Measurements from ENCODE around the gene ACAA1. TPM values are rescaled to one million over a fixed set of nuclear protein-coding genes. Genes with fewer than 3 reads are reported as not detected.

The ACAA1 gene
- total RNA-seq, 1 experiment from 2014 or later: 44.3 TPM

GRCh38 chr3:38157117-38157516 lies 20.2 kb upstream of the ACAA1 start:
- no peak overlapping the region for H3K4ac ChIP-seq (ENCODE audit: low read depth, low read length)
- no CpG with 5 or more reads among the region's 2 CpGs for WGBS (ENCODE audit: extremely low coverage, insufficient read length, low lambda C conversion rate)
- no peak for DNase-seq

More at GRCh38 chr3:38157117-38157516, 20.2 kb upstream of the ACAA1 start:
- Histone ChIP-seq H3K27ac (ENCODE audit: insufficient read length, low read depth, low read length) (no peak overlapping the region), H3K9me3 (ENCODE audit: control insufficient read depth, low read depth, low read length) (no peaks in the 10 kb centered on the region), H3K56ac (ENCODE audit: insufficient read length, low read depth, low read length) (no peak overlapping the region), H2BK120ac (ENCODE audit: low read depth, low read length, poor library complexity, severe bottlenecking) (no peak overlapping the region), H3K27me3 (ENCODE audit: insufficient read depth, low read length) (no peaks in the 10 kb centered on the region), H3K79me1 (ENCODE audit: insufficient read depth, low read depth, low read length, poor library complexity, severe bottlenecking) (no peaks in the 10 kb centered on the region), H3K23ac (ENCODE audit: insufficient read length, low read depth, low read length) (no peak overlapping the region), H4K5ac (ENCODE audit: insufficient read length, low read depth, low read length) (no peak overlapping the region), H2BK12ac (ENCODE audit: insufficient read length, low read depth, low read length) (no peak overlapping the region), H4K20me1 (ENCODE audit: control insufficient read depth, insufficient read depth, insufficient read length) (no peaks in the 10 kb centered on the region), H2AK5ac (ENCODE audit: insufficient read length, low read length) (no peak overlapping the region), H2BK5ac (ENCODE audit: insufficient read length, low read length) (no peak overlapping the region), H3K4me1 (ENCODE audit: insufficient read depth, low read length) (no peaks in the 10 kb centered on the region), H4K91ac (ENCODE audit: insufficient read length, low read depth, low read length) (no peak overlapping the region), H2BK20ac (ENCODE audit: low read depth, low read length, poor library complexity, severe bottlenecking) (no peak overlapping the region), H3K9ac (ENCODE audit: extremely low read depth, insufficient read length, low read length) (no peak overlapping the region), H3T11ph (ENCODE audit: low read length) (no peak overlapping the region), H4K8ac (replicated peaks; ENCODE audit: insufficient read length, low read depth, low read length) (no peak overlapping the region), H3K23me2 (ENCODE audit: insufficient read length, low read depth, low read length, poor library complexity, severe bottlenecking) (no peaks in the 10 kb centered on the region), H3K4me2 (ENCODE audit: insufficient read depth, insufficient read length, low read length) (no peak overlapping the region), H3K14ac (ENCODE audit: insufficient read depth, low read length) (no peak overlapping the region), H2BK15ac (ENCODE audit: low read depth, low read length) (no peak overlapping the region), H3K79me2 (ENCODE audit: insufficient read depth, low read length) (no peaks in the 10 kb centered on the region), H2AFZ (ENCODE audit: low read length) (no peak overlapping the region), H3K18ac (ENCODE audit: insufficient read length, low read depth, low read length) (no peak overlapping the region)
- H3K27me3 Mint-ChIP-seq (ENCODE audit: low read depth): no peaks in the 10 kb centered on the region
- no peaks in the 10 kb centered on the region for H3K36me3 Mint-ChIP-seq (ENCODE audit: insufficient read depth in 1 of 3, low read depth in 3 of 3)
- no peak overlapping the region for H3K27ac Mint-ChIP-seq
- TF ChIP-seq, protein P1, sequence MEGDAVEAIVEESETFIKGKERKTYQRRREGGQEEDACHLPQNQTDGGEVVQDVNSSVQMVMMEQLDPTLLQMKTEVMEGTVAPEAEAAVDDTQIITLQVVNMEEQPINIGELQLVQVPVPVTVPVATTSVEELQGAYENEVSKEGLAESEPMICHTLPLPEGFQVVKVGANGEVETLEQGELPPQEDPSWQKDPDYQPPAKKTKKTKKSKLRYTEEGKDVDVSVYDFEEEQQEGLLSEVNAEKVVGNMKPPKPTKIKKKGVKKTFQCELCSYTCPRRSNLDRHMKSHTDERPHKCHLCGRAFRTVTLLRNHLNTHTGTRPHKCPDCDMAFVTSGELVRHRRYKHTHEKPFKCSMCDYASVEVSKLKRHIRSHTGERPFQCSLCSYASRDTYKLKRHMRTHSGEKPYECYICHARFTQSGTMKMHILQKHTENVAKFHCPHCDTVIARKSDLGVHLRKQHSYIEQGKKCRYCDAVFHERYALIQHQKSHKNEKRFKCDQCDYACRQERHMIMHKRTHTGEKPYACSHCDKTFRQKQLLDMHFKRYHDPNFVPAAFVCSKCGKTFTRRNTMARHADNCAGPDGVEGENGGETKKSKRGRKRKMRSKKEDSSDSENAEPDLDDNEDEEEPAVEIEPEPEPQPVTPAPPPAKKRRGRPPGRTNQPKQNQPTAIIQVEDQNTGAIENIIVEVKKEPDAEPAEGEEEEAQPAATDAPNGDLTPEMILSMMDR (conservative IDR thresholded peaks at IDR 0.05): no peak
- H3K4me3 Mint-ChIP-seq: no peak overlapping the region
- no peaks in the 10 kb centered on the region for H3K9me3 Mint-ChIP-seq
- H3K4me1 Mint-ChIP-seq: peaks cover 0 to 4% of the 10 kb centered on the region in 2 experiments; a peak in 2 of 4 replicates
